Esophagus squamous epithelium (tissue), 5 donors: Measurements from ENCODE around the gene WDFY3. TPM values are rescaled to one million over a fixed set of nuclear protein-coding genes. Genes with fewer than 3 reads are reported as not detected.

ENCODE experiments used
- DNase-seq: peaks from one replicate; lab custom pipeline; 2025; lab: John Stamatoyannopoulos, UW
- H3K27ac ChIP-seq, 4 donors: fragments of 200-600 bp; sonication (generic); one replicate each; pipeline ENCODE4 v1.5.1; 2016 to 2019; ENCODE audit warnings: mild to moderate bottlenecking in 1 of 4
- H3K27me3 ChIP-seq, 4 donors: fragments of 200-600 bp; sonication (generic); 1 replicate in 3 of 4; 2 replicates in 1 of 4; pipeline versions ENCODE4 v1.5.1 to v1.6.0; 2017 to 2021; ENCODE audit warnings: antibody characterized with exemption in 1 of 4
- H3K36me3 ChIP-seq, 3 donors: fragments of 200-600 bp; sonication (generic); one replicate each; pipeline ENCODE4 v1.5.1; 2016 to 2019
- H3K4me1 ChIP-seq, 3 donors: fragments of 200-600 bp; sonication (generic); one replicate each; pipeline ENCODE4 v1.5.1; 2017 to 2019
- H3K4me3 ChIP-seq, 4 donors: fragments of 200-600 bp; sonication (generic); 1 replicate in 3 of 4; 2 replicates in 1 of 4; pipeline ENCODE4 v1.5.1; 2016 to 2019; ENCODE audit warnings: mild to moderate bottlenecking in 2 of 4, moderate library complexity in 1 of 4
- H3K9me3 ChIP-seq, 3 donors: fragments of 200-600 bp; sonication (generic); one replicate each; pipeline ENCODE4 v1.5.1; 2016 to 2019
- CTCF ChIP-seq, 6 experiments: fragments of 450-650 bp in 4 of 6; fragments of 200-600 bp in 2 of 6; sonication (generic) in 2 of 6; IDR thresholded peaks; one replicate each; pipeline ENCODE4 v1.5.1; 2016 to 2019; ENCODE audit warnings: antibody characterized with exemption in 6 of 6, mild to moderate bottlenecking in 4 of 6, moderate library complexity in 4 of 6
- POLR2A ChIP-seq, 4 donors: fragments of 450-650 bp; IDR thresholded peaks; one replicate each; pipeline ENCODE4 v1.6.1; 2017; ENCODE audit warnings: antibody characterized with exemption in 4 of 4, mild to moderate bottlenecking in 4 of 4, moderate library complexity in 3 of 4
- WGBS, 2 donors: methylation state at CpG; one replicate each; pipeline ENCODE4 v1.1.5; 2018; 5-methylcytosine and 5-hydroxymethylcytosine counted together
- intact Hi-C: fragments of 100-400 bp; cut with DNase I; formaldehyde crosslinking; loops from one replicate; pipeline ENCODE4 v1.15.0; 2022
- total RNA-seq, 4 donors: library from RNA; depleted of rRNA; stranded (reverse); fragments of >200 nt; gene quantifications; one replicate each; pipeline ENCODE4 v1.1.0, GENCODE V29; 2016
- donor health status: DM: yes; HTN: yes; CAD: no.

Gene WDFY3
- total RNA-seq, 4 donors from 2014 or later = 30.9 to 70.0 (median 42.2) TPM

DNA sequence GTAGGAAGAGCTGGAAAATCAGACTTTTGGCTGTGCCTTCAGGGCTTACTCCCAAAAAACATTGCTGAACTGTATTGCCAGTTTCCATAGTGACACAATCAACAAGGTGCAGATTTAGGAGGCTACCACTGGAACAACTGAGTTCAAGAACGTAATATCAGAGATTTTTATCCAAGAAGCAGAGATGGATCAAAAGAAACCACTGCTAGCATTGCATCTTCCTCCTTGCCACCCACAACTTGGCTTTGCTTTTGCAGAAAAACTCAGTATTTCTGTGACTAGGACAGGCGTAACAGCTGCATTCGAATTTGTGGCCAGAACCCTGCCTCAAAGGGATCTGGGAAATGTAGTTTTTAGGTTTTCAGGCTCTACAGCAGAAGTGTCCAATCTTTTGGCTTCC lies 27.8 kb upstream of the WDFY3 start:
- WGBS, 2 donors = 15 to 25% methylated on average over 3 of the region's 3 CpGs
- Histone ChIP-seq H3K4me3 (no peak overlapping the region), H3K27me3 (no peaks in the 10 kb centered on the region), H3K9me3 (no peaks in the 10 kb centered on the region), H3K36me3 (no peaks in the 10 kb centered on the region), H3K27ac (no peak overlapping the region), H3K4me1 (no peaks in the 10 kb centered on the region)
- DNase-seq = no peak
- intact Hi-C loops = no loop called here
- TF ChIP-seq CTCF (IDR thresholded peaks at IDR 0.05) (no peak), POLR2A (IDR thresholded peaks at IDR 0.05) (no peak)

DNA sequence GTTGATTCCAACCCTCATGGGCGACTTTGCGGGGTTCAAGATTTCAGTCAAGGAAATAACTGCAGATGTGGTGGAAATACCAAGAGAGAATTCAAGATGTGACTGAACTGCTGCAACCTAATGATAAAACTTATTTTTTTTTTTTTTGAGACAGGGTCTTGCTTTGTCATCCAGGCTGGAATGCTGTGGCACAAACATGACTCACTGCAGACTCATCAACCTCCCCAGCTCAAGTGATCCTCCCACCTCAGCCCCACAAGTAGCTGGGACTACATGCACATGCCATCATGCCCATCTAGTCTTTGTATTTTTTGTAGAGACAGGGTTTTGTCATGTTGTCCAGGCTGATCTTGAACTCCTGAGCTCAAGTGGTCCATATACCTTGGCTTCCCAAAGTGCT lies 19.5 kb upstream of the WDFY3 start:
- intact Hi-C loops = no loop called here
- no peaks in the 10 kb centered on the region for H3K36me3 ChIP-seq
- DNase-seq = no peak
- no peaks in the 10 kb centered on the region for H3K4me1 ChIP-seq
- H3K9me3 ChIP-seq = peaks cover 0 to 3% (median 0%) of the 10 kb centered on the region in 3 donors
- no peaks in the 10 kb centered on the region for H3K27me3 ChIP-seq
- H3K4me3 ChIP-seq = no peak overlapping the region
- WGBS, 2 donors = 86 to 97% methylated on average over 2 of the region's 2 CpGs
- no peak overlapping the region for H3K27ac ChIP-seq
- TF ChIP-seq POLR2A (IDR thresholded peaks at IDR 0.05) (no peak), CTCF (IDR thresholded peaks at IDR 0.05) (no peak)

DNA sequence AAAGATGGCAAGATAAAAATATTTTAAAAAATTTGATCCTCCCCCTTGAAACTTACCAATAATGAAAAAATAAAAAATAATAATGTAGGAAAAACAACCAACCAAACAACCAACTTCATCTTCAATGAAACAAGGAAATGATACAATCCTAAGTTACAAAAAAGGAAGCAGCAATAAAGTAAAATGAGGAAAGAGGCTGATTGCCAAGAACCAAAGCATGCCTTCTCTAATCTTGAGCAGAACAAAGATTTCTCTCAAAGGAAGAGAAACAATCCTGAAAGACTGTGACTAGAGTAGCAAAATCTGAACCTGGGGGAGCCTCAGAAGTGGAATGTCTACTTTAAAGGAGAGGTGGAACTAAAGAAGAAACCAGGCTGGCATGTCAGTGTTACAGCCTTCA lies 10.9 kb upstream of the WDFY3 start:
- no peaks in the 10 kb centered on the region for H3K9me3 ChIP-seq
- no peak for DNase-seq
- H3K4me3 ChIP-seq = no peak overlapping the region
- no peaks in the 10 kb centered on the region for H3K4me1 ChIP-seq
- TF ChIP-seq POLR2A (IDR thresholded peaks at IDR 0.05) (no peak), CTCF (IDR thresholded peaks at IDR 0.05) (no peak)
- no peaks in the 10 kb centered on the region for H3K36me3 ChIP-seq
- H3K27me3 ChIP-seq = no peaks in the 10 kb centered on the region
- intact Hi-C loops = no loop called here
- no peak overlapping the region for H3K27ac ChIP-seq

DNA sequence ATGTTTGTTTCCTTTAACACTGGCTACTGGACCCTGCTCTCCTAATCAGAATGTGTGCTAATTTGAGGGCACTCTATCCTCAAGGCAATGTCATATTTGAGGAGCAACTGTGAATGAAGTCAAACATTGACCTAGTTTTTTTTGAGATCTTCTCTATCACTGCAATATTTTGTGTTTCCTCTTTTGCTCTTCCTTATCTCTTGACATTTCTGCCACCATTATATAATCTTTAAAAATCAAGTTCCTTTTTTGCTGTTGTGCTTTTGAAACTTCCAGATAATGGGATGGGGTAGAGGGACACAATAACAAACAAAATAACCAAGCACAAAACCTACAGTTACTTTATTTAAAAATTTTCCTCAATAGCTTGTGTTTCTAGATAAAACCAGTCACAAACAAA lies 7.4 kb upstream of the WDFY3 start:
- Histone ChIP-seq H3K27ac (no peak overlapping the region), H3K36me3 (no peaks in the 10 kb centered on the region), H3K4me3 (no peak overlapping the region), H3K9me3 (no peaks in the 10 kb centered on the region), H3K27me3 (no peaks in the 10 kb centered on the region), H3K4me1 (peaks cover 0 to 5% (median 0%) of the 10 kb centered on the region in 3 donors)
- no peak for TF ChIP-seq CTCF (IDR thresholded peaks at IDR 0.05)
- TF ChIP-seq POLR2A (IDR thresholded peaks at IDR 0.05) = no peak
- no peak for DNase-seq
- intact Hi-C loops = loop anchor here (5.0 kb wide), 1 partner anchor 227 kb away; no protein-coding TSS in a partner anchor

- intact Hi-C loops = loop anchor here (5.0 kb wide), 1 partner anchor 224 kb away; no protein-coding TSS in a partner anchor
- TF ChIP-seq POLR2A (IDR thresholded peaks at IDR 0.05) (no peak), CTCF (IDR thresholded peaks at IDR 0.05) (peak; percentile 24 to 61 (median 42))
Measured at GRCh38 chr4:84971319-84971932, 4.9 kb upstream of the WDFY3 start.

More at GRCh38 chr4:84971319-84971932, 4.9 kb upstream of the WDFY3 start:
- H3K9me3 ChIP-seq = no peaks in the 10 kb centered on the region
- no peak overlapping the region for H3K27ac ChIP-seq
- no peaks in the 10 kb centered on the region for H3K36me3 ChIP-seq
- DNase-seq = no peak
- no peak overlapping the region for H3K4me3 ChIP-seq
- WGBS, 2 donors = 4 to 7% methylated on average over 3 of the region's 3 CpGs
- H3K4me1 ChIP-seq = peaks cover 0 to 14% (median 4%) of the 10 kb centered on the region in 3 donors
- H3K27me3 ChIP-seq = no peaks in the 10 kb centered on the region
